ENCODE results near the gene PLPP1.
"Not testable (repeated sequence)": the region's sequence is repeated elsewhere in the genome, so short reads cannot be mapped to it uniquely, and the experiment has no call there.

Gene PLPP1

GRCh38 chr5:55541056-55541635, 6.4 kb upstream of the PLPP1 start:
- Histone ChIP-seq H3K36me3 (ENCODE audit: control insufficient read depth in 1 of 2, insufficient read depth in 2 of 2, low read length in 2 of 2) (no peaks in the 10 kb centered on the region), H3K4me3 (ENCODE audit: low read depth in 1 of 2, low read length in 2 of 2) (no peak overlapping the region), H3K9me3 (ENCODE audit: control insufficient read depth in 1 of 2, low read length in 2 of 2) (no peaks in the 10 kb centered on the region), H3K27ac (ENCODE audit: low read length) (no peak overlapping the region), H3K27me3 (ENCODE audit: low read depth, low read length) (no peaks in the 10 kb centered on the region), H3K4me1 (ENCODE audit: control insufficient read depth in 1 of 2, insufficient read depth in 2 of 2, low read length in 2 of 2) (peaks cover 0 to 6% of the 10 kb centered on the region in 2 donors)

GRCh38 chr5:55540525-55540924, 5.8 kb upstream of the PLPP1 start:
- Histone ChIP-seq H3K27me3 (ENCODE audit: low read depth, low read length) (no peaks in the 10 kb centered on the region), H3K4me3 (ENCODE audit: low read depth in 1 of 2, low read length in 2 of 2) (no peak overlapping the region), H3K9me3 (ENCODE audit: control insufficient read depth in 1 of 2, low read length in 2 of 2) (no peaks in the 10 kb centered on the region), H3K27ac (ENCODE audit: low read length) (no peak overlapping the region), H3K4me1 (ENCODE audit: control insufficient read depth in 1 of 2, insufficient read depth in 2 of 2, low read length in 2 of 2) (peaks cover 0 to 8% of the 10 kb centered on the region in 2 donors), H3K36me3 (ENCODE audit: control insufficient read depth in 1 of 2, insufficient read depth in 2 of 2, low read length in 2 of 2) (no peaks in the 10 kb centered on the region)

- Histone ChIP-seq H3K27ac (ENCODE audit: low read length) (no peak overlapping the region), H3K9me3 (ENCODE audit: control insufficient read depth in 1 of 2, low read length in 2 of 2) (no peaks in the 10 kb centered on the region), H3K4me1 (ENCODE audit: control insufficient read depth in 1 of 2, insufficient read depth in 2 of 2, low read length in 2 of 2) (peaks cover 0 to 12% of the 10 kb centered on the region in 2 donors), H3K4me3 (ENCODE audit: low read depth in 1 of 2, low read length in 2 of 2) (no peak overlapping the region), H3K27me3 (ENCODE audit: low read depth, low read length) (no peaks in the 10 kb centered on the region), H3K36me3 (ENCODE audit: control insufficient read depth in 1 of 2, insufficient read depth in 2 of 2, low read length in 2 of 2) (no peaks in the 10 kb centered on the region)
These were observed 5.3 kb upstream of the PLPP1 start for GRCh38 chr5:55540024-55540423.

- no peaks in the 10 kb centered on the region for H3K9me3 ChIP-seq (ENCODE audit: control insufficient read depth in 1 of 2, low read length in 2 of 2)
- H3K4me3 ChIP-seq (ENCODE audit: low read depth in 1 of 2, low read length in 2 of 2), result peak overlapping the region in 1 of 2 donors; percentile 37
- H3K27ac ChIP-seq (ENCODE audit: low read length), result peak overlapping the region; percentile 74
- H3K27me3 ChIP-seq (ENCODE audit: low read depth, low read length), result no peaks in the 10 kb centered on the region
- peaks cover 4 to 12% of the 10 kb centered on the region in 2 donors for H3K4me1 ChIP-seq (ENCODE audit: control insufficient read depth in 1 of 2, insufficient read depth in 2 of 2, low read length in 2 of 2)
- H3K36me3 ChIP-seq (ENCODE audit: control insufficient read depth in 1 of 2, insufficient read depth in 2 of 2, low read length in 2 of 2), result no peaks in the 10 kb centered on the region
These were observed 3.9 kb upstream of the PLPP1 start for GRCh38 chr5:55538661-55539060.

- H3K27ac ChIP-seq (ENCODE audit: low read length); H3K4me3 ChIP-seq (ENCODE audit: low read depth in 1 of 2, low read length in 2 of 2); H3K27me3 ChIP-seq (ENCODE audit: low read depth, low read length); H3K9me3 ChIP-seq (ENCODE audit: control insufficient read depth in 1 of 2, low read length in 2 of 2); H3K36me3 ChIP-seq (ENCODE audit: control insufficient read depth in 1 of 2, insufficient read depth in 2 of 2, low read length in 2 of 2): not testable (repeated sequence)
- H3K4me1 ChIP-seq (ENCODE audit: control insufficient read depth in 1 of 2, insufficient read depth in 2 of 2, low read length in 2 of 2), result peaks cover 4 to 12% of the 10 kb centered on the region in 2 donors
These were observed 2.6 kb upstream of the PLPP1 start for GRCh38 chr5:55537315-55537714.

GRCh38 chr5:55535199-55535905, 588 bp upstream of the PLPP1 start:
- H3K9me3 ChIP-seq (ENCODE audit: control insufficient read depth in 1 of 2, low read length in 2 of 2), result no peaks in the 10 kb centered on the region
- no peaks in the 10 kb centered on the region for H3K36me3 ChIP-seq (ENCODE audit: control insufficient read depth in 1 of 2, insufficient read depth in 2 of 2, low read length in 2 of 2)
- peaks cover 17 to 22% of the 10 kb centered on the region in 2 donors for H3K4me1 ChIP-seq (ENCODE audit: control insufficient read depth in 1 of 2, insufficient read depth in 2 of 2, low read length in 2 of 2)
- H3K4me3 ChIP-seq (ENCODE audit: low read depth in 1 of 2, low read length in 2 of 2), result peak overlapping the region; percentile 97 to 98
- peak overlapping the region; percentile 96 for H3K27ac ChIP-seq (ENCODE audit: low read length)
- H3K27me3 ChIP-seq (ENCODE audit: low read depth, low read length), result no peaks in the 10 kb centered on the region

GRCh38 chr5:55533521-55534435, 986 bp downstream of the PLPP1 start:
- Histone ChIP-seq H3K36me3 (ENCODE audit: control insufficient read depth in 1 of 2, insufficient read depth in 2 of 2, low read length in 2 of 2) (no peaks in the 10 kb centered on the region), H3K4me3 (ENCODE audit: low read depth in 1 of 2, low read length in 2 of 2) (peak overlapping the region; percentile 97 to 98), H3K27ac (ENCODE audit: low read length) (peak overlapping the region; percentile 78), H3K4me1 (ENCODE audit: control insufficient read depth in 1 of 2, insufficient read depth in 2 of 2, low read length in 2 of 2) (peaks cover 17 to 24% of the 10 kb centered on the region in 2 donors), H3K27me3 (ENCODE audit: low read depth, low read length) (no peaks in the 10 kb centered on the region), H3K9me3 (ENCODE audit: control insufficient read depth in 1 of 2, low read length in 2 of 2) (no peaks in the 10 kb centered on the region)

GRCh38 chr5:55530669-55531068, 4.1 kb downstream of the PLPP1 start:
- H3K4me3 ChIP-seq (ENCODE audit: low read depth in 1 of 2, low read length in 2 of 2), result no peak overlapping the region
- H3K27ac ChIP-seq (ENCODE audit: low read length), result no peak overlapping the region
- no peaks in the 10 kb centered on the region for H3K27me3 ChIP-seq (ENCODE audit: low read depth, low read length)
- H3K9me3 ChIP-seq (ENCODE audit: control insufficient read depth in 1 of 2, low read length in 2 of 2), result no peaks in the 10 kb centered on the region
- no peaks in the 10 kb centered on the region for H3K36me3 ChIP-seq (ENCODE audit: control insufficient read depth in 1 of 2, insufficient read depth in 2 of 2, low read length in 2 of 2)
- peaks cover 15 to 43% of the 10 kb centered on the region in 2 donors for H3K4me1 ChIP-seq (ENCODE audit: control insufficient read depth in 1 of 2, insufficient read depth in 2 of 2, low read length in 2 of 2)

- Histone ChIP-seq H3K27me3 (ENCODE audit: low read depth, low read length) (no peaks in the 10 kb centered on the region), H3K4me3 (ENCODE audit: low read depth in 1 of 2, low read length in 2 of 2) (no peak overlapping the region), H3K9me3 (ENCODE audit: control insufficient read depth in 1 of 2, low read length in 2 of 2) (no peaks in the 10 kb centered on the region), H3K27ac (ENCODE audit: low read length) (no peak overlapping the region), H3K36me3 (ENCODE audit: control insufficient read depth in 1 of 2, insufficient read depth in 2 of 2, low read length in 2 of 2) (no peaks in the 10 kb centered on the region), H3K4me1 (ENCODE audit: control insufficient read depth in 1 of 2, insufficient read depth in 2 of 2, low read length in 2 of 2) (peaks cover 14 to 37% of the 10 kb centered on the region in 2 donors)
These were observed 9.9 kb downstream of the PLPP1 start for GRCh38 chr5:55524816-55525215.

- H3K27ac ChIP-seq (ENCODE audit: low read length), result no peak overlapping the region
- no peaks in the 10 kb centered on the region for H3K36me3 ChIP-seq (ENCODE audit: control insufficient read depth in 1 of 2, insufficient read depth in 2 of 2, low read length in 2 of 2)
- H3K9me3 ChIP-seq (ENCODE audit: control insufficient read depth in 1 of 2, low read length in 2 of 2), result no peaks in the 10 kb centered on the region
- H3K4me1 ChIP-seq (ENCODE audit: control insufficient read depth in 1 of 2, insufficient read depth in 2 of 2, low read length in 2 of 2), result peaks cover 15 to 36% of the 10 kb centered on the region in 2 donors
- no peaks in the 10 kb centered on the region for H3K27me3 ChIP-seq (ENCODE audit: low read depth, low read length)
- H3K4me3 ChIP-seq (ENCODE audit: low read depth in 1 of 2, low read length in 2 of 2), result no peak overlapping the region
These were observed 11.5 kb downstream of the PLPP1 start for GRCh38 chr5:55523293-55523692.

- Histone ChIP-seq H3K27ac (ENCODE audit: low read length) (no peak overlapping the region), H3K4me1 (ENCODE audit: control insufficient read depth in 1 of 2, insufficient read depth in 2 of 2, low read length in 2 of 2) (peaks cover 17 to 25% of the 10 kb centered on the region in 2 donors)
These were observed 12.9 kb downstream of the PLPP1 start for GRCh38 chr5:55521881-55522280.

More at GRCh38 chr5:55521881-55522280, 12.9 kb downstream of the PLPP1 start:
- H3K36me3 ChIP-seq (ENCODE audit: control insufficient read depth in 1 of 2, insufficient read depth in 2 of 2, low read length in 2 of 2), result no peaks in the 10 kb centered on the region
- no peaks in the 10 kb centered on the region for H3K27me3 ChIP-seq (ENCODE audit: low read depth, low read length)
- H3K9me3 ChIP-seq (ENCODE audit: control insufficient read depth in 1 of 2, low read length in 2 of 2), result no peaks in the 10 kb centered on the region
- no peak overlapping the region for H3K4me3 ChIP-seq (ENCODE audit: low read depth in 1 of 2, low read length in 2 of 2)
